ENCODE data around the gene BRF1. TPM values are rescaled to one million over a fixed set of nuclear protein-coding genes. Genes with fewer than 3 reads are reported as not detected.

Gene BRF1
- total and polyA plus RNA-seq, 2 of the 13 experiments (the other 11 are each of a cell fraction or from before 2014, with no cell fraction given), result 5.1 to 11.0 TPM

DNA sequence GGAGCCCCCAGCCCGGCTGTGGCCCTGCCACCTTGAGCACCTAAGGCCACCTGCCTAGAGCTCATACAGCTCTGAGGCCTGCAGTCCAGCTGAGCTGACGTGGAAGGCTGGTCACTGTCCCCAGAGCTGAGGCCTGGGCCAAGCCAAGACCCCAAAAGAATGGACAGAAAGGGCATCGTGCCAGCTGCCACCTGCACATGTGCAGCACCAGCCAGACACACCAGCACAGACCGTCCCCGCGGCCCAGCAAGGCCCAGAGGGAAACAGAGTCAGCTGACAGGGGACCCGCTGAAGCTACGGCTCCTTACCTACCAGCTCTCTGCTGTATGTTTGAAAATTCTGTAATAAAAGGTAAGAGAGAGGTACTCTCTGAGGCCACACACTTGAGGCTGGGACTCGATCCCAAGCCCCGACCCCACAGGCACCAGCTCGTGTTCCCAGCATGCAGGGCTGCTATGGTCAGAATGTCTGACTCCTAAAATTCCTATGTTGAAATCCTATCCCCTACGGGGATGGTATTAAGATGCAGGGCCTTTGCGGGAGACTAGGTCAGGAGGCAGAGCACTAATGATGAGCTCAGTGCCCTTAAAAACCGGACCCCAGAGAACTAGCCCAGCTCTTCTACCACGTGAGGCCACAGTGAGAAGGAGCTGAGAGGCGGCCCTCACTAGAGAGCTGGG lies 25.4 kb downstream of the BRF1 start:
- Histone ChIP-seq H3K9ac (ENCODE audit: insufficient read depth, low read depth, low read length) (no peak overlapping the region), H3K27me3 (ENCODE audit: control insufficient read depth in 1 of 2, insufficient read depth in 2 of 2, low read length in 2 of 2) (no peaks in the 10 kb centered on the region), H3K9me3 (ENCODE audit: low read length) (no peaks in the 10 kb centered on the region), H2AFZ (ENCODE audit: low read length) (no peak overlapping the region), H3K4me3 (replicated peaks in 1 of 3; ENCODE audit: insufficient read depth in 1 of 3, low read depth in 2 of 3, low read length in 3 of 3) (no peak overlapping the region), H3K4me2 (ENCODE audit: low read depth, low read length) (no peak overlapping the region), H3K36me3 (replicated peaks in 1 of 2; ENCODE audit: control insufficient read depth in 1 of 2, insufficient read depth in 2 of 2, low read length in 2 of 2) (peaks cover 0 to 2% of the 10 kb centered on the region in 2 experiments; a peak in 2 of 5 replicates), H3K4me1 (ENCODE audit: insufficient read depth, low read length) (no peaks in the 10 kb centered on the region), H3K79me2 (ENCODE audit: insufficient read depth, low read length) (peaks cover 15% of the 10 kb centered on the region), H4K20me1 (ENCODE audit: insufficient read depth, low read length) (peaks cover 5% of the 10 kb centered on the region), H3K27ac (ENCODE audit: extremely low read length, insufficient read depth, low read length) (no peak overlapping the region)
- CTCF ChIA-PET (ENCODE audit: low intra/inter-chr PET ratio, low total read pairs), result no interaction called here
- POLR2A ChIA-PET, result no interaction called here
- no peak for ATAC-seq
- no peak for FAIRE-seq
- intact Hi-C loops (cut with micrococcal nuclease; ENCODE audit: unreplicated experiment) (no loop called here), in situ Hi-C loops (cut with HindIII; ENCODE audit: extremely low pct_ligation_motif_present, low pct_unique_long_range_greater_than_20kb) (no loop called here)
- no peak for DNase-seq (ENCODE audit: low spot score)
- no TSS peak for BruUV-seq (replicated peaks)
- 82% methylated on average over 8 of the region's 16 CpGs for WGBS (ENCODE audit: low lambda C conversion rate)
- TF ChIP-seq GMEB2 (CRISPR knock-in tag; IDR thresholded peaks at IDR 0.05; ENCODE audit: low read depth) (no peak), HDAC2 (CRISPR knock-in tag; IDR thresholded peaks at IDR 0.05) (no peak), STAT5B (CRISPR knock-in tag; IDR thresholded peaks at IDR 0.05) (no peak), HDAC1 (CRISPR knock-in tag; IDR thresholded peaks at IDR 0.05) (no peak), ZNF883 (CRISPR knock-in tag; IDR thresholded peaks at IDR 0.05; ENCODE audit: not compliant biosample characterization) (no peak), TRAFD1 (CRISPR knock-in tag; IDR thresholded peaks at IDR 0.05; ENCODE audit: borderline replicate concordance) (no peak), EZH2 (conservative IDR thresholded peaks at IDR 0.05; ENCODE audit: low read depth, low read length) (no peak), ZNF138 (CRISPR knock-in tag; IDR thresholded peaks at IDR 0.05; ENCODE audit: low read depth) (no peak), SP2 (CRISPR knock-in tag; IDR thresholded peaks at IDR 0.05) (no peak), ZMYM3 (CRISPR knock-in tag; IDR thresholded peaks at IDR 0.05) (no peak), MXD4 (CRISPR knock-in tag; IDR thresholded peaks at IDR 0.05) (no peak)
- TF ChIP-seq, protein P1, sequence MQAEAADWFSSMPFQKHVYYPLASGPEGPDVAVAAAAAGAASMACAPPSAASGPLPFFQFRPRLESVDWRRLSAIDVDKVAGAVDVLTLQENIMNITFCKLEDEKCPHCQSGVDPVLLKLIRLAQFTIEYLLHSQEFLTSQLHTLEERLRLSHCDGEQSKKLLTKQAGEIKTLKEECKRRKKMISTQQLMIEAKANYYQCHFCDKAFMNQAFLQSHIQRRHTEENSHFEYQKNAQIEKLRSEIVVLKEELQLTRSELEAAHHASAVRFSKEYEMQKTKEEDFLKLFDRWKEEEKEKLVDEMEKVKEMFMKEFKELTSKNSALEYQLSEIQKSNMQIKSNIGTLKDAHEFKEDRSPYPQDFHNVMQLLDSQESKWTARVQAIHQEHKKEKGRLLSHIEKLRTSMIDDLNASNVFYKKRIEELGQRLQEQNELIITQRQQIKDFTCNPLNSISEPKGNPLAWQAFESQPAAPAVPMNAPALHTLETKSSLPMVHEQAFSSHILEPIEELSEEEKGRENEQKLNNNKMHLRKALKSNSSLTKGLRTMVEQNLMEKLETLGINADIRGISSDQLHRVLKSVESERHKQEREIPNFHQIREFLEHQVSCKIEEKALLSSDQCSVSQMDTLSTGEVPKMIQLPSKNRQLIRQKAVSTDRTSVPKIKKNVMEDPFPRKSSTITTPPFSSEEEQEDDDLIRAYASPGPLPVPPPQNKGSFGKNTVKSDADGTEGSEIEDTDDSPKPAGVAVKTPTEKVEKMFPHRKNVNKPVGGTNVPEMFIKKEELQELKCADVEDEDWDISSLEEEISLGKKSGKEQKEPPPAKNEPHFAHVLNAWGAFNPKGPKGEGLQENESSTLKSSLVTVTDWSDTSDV (CRISPR knock-in tag; IDR thresholded peaks at IDR 0.05), result no peak
- TF ChIP-seq, protein P2, sequence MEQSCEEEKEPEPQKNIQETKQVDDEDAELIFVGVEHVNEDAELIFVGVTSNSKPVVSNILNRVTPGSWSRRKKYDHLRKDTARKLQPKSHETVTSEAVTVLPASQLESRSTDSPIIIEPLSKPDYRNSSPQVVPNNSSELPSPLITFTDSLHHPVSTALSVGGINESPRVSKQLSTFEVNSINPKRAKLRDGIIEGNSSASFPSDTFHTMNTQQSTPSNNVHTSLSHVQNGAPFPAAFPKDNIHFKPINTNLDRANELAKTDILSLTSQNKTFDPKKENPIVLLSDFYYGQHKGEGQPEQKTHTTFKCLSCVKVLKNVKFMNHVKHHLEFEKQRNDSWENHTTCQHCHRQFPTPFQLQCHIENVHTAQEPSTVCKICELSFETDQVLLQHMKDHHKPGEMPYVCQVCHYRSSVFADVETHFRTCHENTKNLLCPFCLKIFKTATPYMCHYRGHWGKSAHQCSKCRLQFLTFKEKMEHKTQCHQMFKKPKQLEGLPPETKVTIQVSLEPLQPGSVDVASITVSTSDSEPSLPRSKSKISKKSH (CRISPR knock-in tag; IDR thresholded peaks at IDR 0.05; ENCODE audit: borderline replicate concordance), result no peak

Data from HepG2 (cell line).